Inferior parietal cortex (tissue), 1 donor: ENCODE measurements around the gene MFSD11.
"Not testable (repeated sequence)": the region's sequence is repeated elsewhere in the genome, so short reads cannot be mapped to it uniquely, and the experiment has no call there.

ENCODE experiments used
- DNase-seq: peaks from one replicate; pipeline ENCODE4 v3.0.0-alpha.2; 2016; ENCODE audit errors: extremely low spot score

MFSD11 gene

GRCh38 chr17:76709077-76709950, 28.6 kb upstream of the MFSD11 start:
- DNase-seq = no peak

DNA sequence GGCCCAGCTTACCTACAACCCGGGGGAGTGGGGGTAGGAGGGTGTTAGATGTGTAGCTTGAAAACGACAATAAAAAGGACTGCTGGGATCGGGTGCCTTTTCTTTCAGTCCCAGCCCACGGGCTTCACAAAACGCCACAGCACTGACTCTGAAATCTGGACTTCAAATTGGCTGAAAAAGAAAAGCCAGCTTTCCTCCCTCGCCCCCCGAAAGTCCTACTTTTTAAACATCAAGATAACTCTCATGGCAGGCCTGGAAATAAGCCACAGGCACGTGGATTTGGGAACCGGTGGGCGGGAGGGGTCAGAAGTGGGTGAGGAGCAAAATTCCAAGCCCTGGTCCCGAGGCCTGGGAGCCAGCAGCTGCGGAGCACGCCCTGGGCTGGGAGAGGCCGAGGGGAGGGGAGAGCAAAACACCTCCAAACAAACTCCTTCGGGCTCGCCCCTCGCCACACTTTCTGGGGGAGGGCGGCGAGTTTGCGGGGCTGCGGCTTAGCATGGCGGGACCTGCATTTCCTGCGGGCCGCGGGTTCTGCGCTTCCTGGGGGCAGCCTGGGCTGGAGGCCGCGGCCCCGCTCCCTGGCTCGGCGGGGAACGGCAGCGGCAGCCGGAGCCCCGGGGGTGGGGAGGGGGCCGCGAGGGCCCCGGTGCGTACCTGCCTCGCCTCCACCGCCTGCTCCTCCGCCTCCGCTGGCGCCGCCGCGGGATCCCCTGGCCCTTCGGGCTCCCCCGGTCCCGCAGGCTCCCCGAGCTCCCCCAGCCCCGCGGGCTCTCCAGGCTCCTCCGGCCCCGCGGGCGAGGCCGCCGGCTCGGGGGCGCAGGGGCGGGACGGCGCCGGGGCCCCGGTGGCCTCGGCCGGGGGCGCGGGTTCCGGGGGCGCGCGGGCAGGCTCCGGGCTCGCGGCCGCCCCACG, 27.7 kb upstream of the MFSD11 start:
- DNase-seq = not testable (repeated sequence)

DNA sequence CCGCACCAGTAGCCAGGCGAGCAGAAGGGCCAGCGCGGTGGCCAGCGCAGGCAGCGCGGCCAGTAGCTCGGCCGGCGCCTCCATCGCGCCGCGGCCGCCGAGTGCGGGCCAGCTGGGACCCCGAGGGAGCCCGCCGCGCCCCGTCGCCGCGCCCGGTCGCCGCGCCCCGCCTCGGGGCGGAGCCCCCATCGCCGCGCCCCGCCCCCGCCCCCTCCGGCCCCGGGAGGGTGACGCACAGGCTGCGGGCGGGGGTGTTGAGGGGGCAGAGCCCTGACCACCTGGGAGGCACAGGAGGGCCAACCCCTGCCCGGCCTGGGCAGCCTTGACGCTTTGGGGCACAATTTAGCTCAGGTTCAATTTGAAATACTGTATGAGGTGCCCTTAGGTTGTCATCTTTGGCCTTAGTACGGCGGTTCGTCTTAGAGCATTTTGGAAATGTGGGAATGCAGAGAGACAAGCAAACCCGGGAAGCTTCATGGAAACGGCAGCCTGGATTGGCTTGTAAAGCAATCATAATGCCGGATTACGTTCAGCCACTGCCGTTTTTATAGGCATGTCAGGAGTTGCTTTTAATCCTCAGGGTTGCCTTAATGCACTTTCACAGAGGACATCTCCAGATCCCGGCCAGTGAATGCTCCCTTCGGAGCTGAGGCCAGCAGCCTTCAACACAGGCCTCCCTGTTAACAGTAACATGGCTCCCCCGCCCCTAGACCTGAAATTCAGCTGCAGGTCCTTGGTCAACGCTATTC, 26.9 kb upstream of the MFSD11 start, which contains the start of gene MXRA7:
Gene MXRA7 (minus strand): TSS at position 103 of the 749 bp plus-strand sequence. CDS start 19 bp downstream, at position 84.
- DNase-seq = no peak

- DNase-seq = not testable (repeated sequence)
Measured at GRCh38 chr17:76712321-76712720, 25.6 kb upstream of the MFSD11 start.

DNA sequence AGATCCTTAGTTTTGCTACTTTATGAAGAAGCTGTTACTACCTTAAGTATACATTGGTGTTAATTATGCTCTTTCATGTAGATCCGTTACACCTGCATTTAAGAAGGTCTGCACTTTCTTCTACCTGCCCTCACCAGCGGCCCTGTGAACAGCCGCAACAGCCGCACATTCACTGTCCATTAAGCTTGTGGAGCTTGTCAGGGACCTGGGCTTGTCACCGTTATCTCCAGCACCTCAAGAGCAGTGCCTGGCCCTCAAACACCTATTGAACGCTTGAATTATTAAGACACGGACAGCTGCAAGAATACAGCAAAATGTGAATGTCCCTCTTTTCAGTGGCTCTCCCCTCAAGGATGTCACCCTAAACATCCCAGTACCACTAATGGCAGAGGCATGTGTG, 24.2 kb upstream of the MFSD11 start:
- no peak for DNase-seq

DNA sequence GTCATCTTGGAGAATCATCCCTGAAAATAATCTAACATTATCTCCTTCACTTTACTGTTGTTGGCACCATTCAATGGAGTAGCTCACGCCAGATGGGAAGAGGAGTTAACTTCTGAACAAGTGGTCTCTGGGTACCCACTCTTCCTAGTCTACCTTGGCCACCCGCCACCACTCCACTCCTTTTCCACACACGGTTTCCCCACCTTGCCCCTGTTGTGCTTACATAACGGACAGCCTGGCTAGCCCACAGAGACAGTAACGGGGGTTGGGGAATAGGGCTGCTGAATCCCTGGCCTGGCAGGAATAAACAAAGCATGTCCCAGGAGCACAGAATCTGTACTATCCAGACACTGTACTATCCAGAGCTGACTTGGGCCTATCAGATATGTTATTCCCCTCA, 23.6 kb upstream of the MFSD11 start:
- DNase-seq = no peak

- DNase-seq = peak; percentile 86
Measured at GRCh38 chr17:76714822-76715495, 23.0 kb upstream of the MFSD11 start.

DNA sequence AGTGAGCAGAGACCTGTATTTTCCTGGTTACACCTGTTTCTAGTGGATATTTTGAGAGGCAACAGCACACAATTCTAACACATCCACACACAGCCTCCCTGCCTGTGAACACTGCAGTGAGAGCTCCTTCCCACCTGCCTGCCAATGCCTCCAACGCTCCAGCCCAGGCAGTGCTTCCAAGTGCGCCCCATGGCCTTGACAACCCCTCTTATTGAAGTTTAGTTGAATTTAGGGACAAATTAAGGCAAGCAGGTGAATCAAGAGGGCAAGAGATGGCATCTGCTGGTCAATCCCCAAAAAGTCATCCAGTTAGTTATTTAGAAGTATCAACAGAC, 22.5 kb upstream of the MFSD11 start:
- DNase-seq = no peak

- no peak for DNase-seq
Measured at GRCh38 chr17:76716146-76716838, 21.6 kb upstream of the MFSD11 start.

DNA sequence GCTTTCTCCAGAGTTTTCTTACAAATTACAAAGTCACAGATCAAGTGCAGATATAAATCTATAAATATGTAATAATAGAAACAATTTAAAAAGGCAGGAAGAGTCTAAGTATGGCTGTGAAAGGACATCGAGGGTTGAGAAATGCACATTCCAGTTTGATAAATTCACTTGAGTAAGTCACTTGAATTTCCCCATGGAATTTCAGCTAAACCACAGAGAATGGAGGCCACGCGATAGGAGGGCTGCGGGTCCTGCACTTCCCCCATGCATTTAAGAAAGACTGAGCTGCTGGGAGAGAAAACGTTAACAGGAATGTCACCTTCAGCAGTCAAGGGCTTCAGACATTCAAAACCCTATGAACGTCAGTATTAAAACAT, 21.1 kb upstream of the MFSD11 start:
- no peak for DNase-seq

- DNase-seq = no peak
Measured at GRCh38 chr17:76718516-76718915, 19.4 kb upstream of the MFSD11 start.

- no peak for DNase-seq
Measured at GRCh38 chr17:76720211-76720610, 17.7 kb upstream of the MFSD11 start.

DNA sequence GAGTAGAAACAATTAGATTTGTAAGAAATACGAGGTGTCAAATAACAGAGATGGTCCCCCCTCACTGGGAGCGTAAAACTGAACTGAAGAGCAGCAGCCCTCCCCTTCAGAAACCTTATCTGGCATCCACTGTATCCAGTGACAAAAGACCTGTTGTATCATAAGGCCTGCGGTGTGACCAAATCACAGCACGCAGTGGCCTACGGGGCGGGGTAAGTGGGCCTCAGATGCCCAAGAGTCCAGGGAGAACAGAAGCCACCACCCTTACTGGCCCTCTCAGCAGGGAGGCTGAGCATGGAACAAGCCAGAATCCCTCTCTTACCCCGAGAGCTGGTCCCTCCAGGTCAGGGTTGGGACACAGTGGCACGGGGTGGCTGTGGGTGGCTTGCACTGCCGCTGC, 17.0 kb upstream of the MFSD11 start:
- DNase-seq = no peak

DNA sequence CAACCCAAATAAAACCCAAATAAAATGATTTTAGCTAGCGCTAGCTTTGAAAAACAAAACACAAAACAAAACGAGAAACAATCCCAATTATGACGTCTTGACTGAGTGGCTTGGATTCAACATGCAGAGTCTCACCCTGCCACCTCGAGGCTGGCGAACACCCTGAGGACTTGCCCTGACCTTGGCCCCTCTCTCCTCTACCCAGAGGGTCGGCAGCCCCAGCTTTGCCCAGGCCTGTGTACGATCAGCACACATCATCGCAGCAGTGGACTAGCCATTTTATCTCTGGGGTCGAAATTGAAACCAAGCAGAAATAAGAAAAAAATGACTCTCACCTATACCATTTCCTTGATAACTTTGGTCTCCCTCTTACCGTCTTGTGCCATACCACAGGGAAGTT, 16.5 kb upstream of the MFSD11 start:
- no peak for DNase-seq

- no peak for DNase-seq
Measured at GRCh38 chr17:76722279-76722678, 15.6 kb upstream of the MFSD11 start.

DNA sequence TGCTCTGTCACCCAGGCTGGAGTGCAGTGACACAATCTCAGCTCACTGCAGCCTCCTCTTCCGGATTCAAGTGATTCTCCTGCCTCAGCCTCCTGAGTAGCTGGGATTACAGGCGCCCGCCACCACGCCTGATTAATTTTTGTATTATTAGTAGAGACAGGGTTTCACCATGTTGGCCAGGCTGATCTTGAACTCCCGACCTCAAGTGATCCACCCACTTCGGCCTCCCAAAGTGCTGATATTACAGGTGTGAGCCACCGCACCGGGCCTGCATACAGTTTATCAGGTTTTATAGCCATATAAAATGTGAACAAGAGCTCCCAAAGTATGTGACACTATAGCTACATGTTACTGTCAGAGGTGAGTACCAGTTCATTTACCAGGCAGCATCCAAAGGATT, 14.9 kb upstream of the MFSD11 start:
- DNase-seq = not testable (repeated sequence)

- DNase-seq = no peak
Measured at GRCh38 chr17:76723812-76724211, 14.1 kb upstream of the MFSD11 start.

GRCh38 chr17:76725580-76726230, 12.2 kb upstream of the MFSD11 start:
- no peak for DNase-seq

- peak; percentile 95 for DNase-seq
Measured at GRCh38 chr17:76726231-76726775, 11.6 kb upstream of the MFSD11 start, which contains the start of gene JMJD6. TSS of gene JMJD6 (minus strand) at chr17:76726606. CDS start at chr17:76726475, 131 bp downstream.
